ENCODE results near the gene APOL3.
"Not testable (repeated sequence)": the region's sequence is repeated elsewhere in the genome, so short reads cannot be mapped to it uniquely, and the experiment has no call there.

APOL3 gene

GRCh38 chr22:36156515-36157419, 3.8 kb downstream of the APOL3 start:
- DNase-seq, result peak; percentile 82

- DNase-seq, result no peak
These were observed 4.4 kb downstream of the APOL3 start for GRCh38 chr22:36156119-36156514.

GRCh38 chr22:36155702-36156101, 4.9 kb downstream of the APOL3 start:
- DNase-seq, result no peak

- no peak for DNase-seq
These were observed 6.1 kb downstream of the APOL3 start for GRCh38 chr22:36154423-36154945.

- DNase-seq, result no peak
These were observed 6.8 kb downstream of the APOL3 start for GRCh38 chr22:36153501-36154422.

- not testable (repeated sequence) for DNase-seq
These were observed 7.7 kb downstream of the APOL3 start for GRCh38 chr22:36152821-36153220.

GRCh38 chr22:36152088-36152487, 8.5 kb downstream of the APOL3 start:
- DNase-seq, result no peak

- no peak for DNase-seq
These were observed 9.5 kb downstream of the APOL3 start for GRCh38 chr22:36151006-36151595.

GRCh38 chr22:36149441-36149840, 11.1 kb downstream of the APOL3 start:
- peak; percentile 10 for DNase-seq

- no peak for DNase-seq
These were observed 12.1 kb downstream of the APOL3 start for GRCh38 chr22:36148411-36148810.

GRCh38 chr22:36147196-36147791, 13.3 kb downstream of the APOL3 start:
- no peak for DNase-seq

GRCh38 chr22:36145881-36146280, 14.7 kb downstream of the APOL3 start:
- DNase-seq, result no peak

- DNase-seq, result peak; percentile 88
These were observed 15.5 kb downstream of the APOL3 start for GRCh38 chr22:36144886-36145541.

GRCh38 chr22:36143956-36144355, 16.6 kb downstream of the APOL3 start:
- DNase-seq, result no peak

- DNase-seq, result no peak
These were observed 17.3 kb downstream of the APOL3 start for GRCh38 chr22:36143066-36143815.

- DNase-seq, result no peak
These were observed 19.1 kb downstream of the APOL3 start for GRCh38 chr22:36141481-36141880.

- DNase-seq, result not testable (repeated sequence)
These were observed 21.8 kb downstream of the APOL3 start for GRCh38 chr22:36138709-36139108.

GRCh38 chr22:36136988-36137387, 23.6 kb downstream of the APOL3 start:
- no peak for DNase-seq

GRCh38 chr22:36136475-36136874, 24.1 kb downstream of the APOL3 start:
- no peak for DNase-seq

- no peak for DNase-seq
These were observed 25.1 kb downstream of the APOL3 start for GRCh38 chr22:36135306-36135980.

GRCh38 chr22:36134182-36134581, 26.4 kb downstream of the APOL3 start:
- no peak for DNase-seq

All from islet precursor cell (in vitro differentiated cells).